ENCODE results near the gene CPT2. TPM values are rescaled to one million over a fixed set of nuclear protein-coding genes. Genes with fewer than 3 reads are reported as not detected.

CPT2 gene
- total and polyA plus RNA-seq, 2 of the 13 experiments (the other 11 are each of a cell fraction or from before 2014, with no cell fraction given), result 12.6 to 14.6 TPM

DNA sequence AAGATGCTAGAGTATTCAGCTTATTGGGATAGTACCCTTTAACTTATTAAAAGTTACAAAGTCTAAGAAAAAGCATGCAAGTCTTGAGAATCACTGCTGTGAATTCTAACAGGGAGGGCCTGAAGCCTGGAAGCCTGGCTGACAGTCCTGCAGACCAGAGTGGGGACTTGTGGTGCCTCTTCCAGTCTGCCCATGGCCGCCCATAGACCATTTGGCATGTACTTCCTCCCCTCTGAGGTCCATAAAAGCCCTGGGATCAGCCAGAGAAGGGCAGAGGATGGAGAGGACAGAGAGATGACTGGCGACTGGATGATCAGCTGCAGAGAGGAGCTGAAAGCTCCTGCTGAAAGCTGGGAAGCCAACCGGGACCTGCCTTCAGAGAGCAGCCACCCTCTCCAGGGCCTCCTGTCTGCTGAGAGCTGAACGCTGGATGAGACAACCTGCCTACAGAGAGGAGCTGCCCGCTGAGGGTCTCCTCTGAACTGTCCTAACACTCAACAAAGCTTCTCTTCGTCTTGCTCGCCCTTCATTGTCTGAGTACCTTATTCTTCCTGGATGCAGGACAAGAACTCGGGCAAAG lies 41.7 kb upstream of the CPT2 start:
- in situ Hi-C loops (cut with HindIII; ENCODE audit: extremely low pct_ligation_motif_present, low pct_unique_long_range_greater_than_20kb), result no loop called here

More for the DNA sequence above, 41.7 kb upstream of the CPT2 start:
- no peaks in the 10 kb centered on the region for H4K20me1 ChIP-seq (ENCODE audit: insufficient read depth, low read length)
- CTCF ChIA-PET (ENCODE audit: low intra/inter-chr PET ratio, low total read pairs), result no interaction called here
- POLR2A ChIA-PET, result interaction anchor here (0.8 to 2.9 kb wide), 5 partner anchors 9 to 34 kb away, joined by 3 to 17 read pairs (median 6); no protein-coding TSS in a partner anchor
- no peak for DNase-seq (ENCODE audit: low spot score)
- peak overlapping the region; percentile 42; the same call in 1 of the 2 replicates for H3K9ac ChIP-seq (ENCODE audit: insufficient read depth, low read depth, low read length)
- TF ChIP-seq, protein P1, sequence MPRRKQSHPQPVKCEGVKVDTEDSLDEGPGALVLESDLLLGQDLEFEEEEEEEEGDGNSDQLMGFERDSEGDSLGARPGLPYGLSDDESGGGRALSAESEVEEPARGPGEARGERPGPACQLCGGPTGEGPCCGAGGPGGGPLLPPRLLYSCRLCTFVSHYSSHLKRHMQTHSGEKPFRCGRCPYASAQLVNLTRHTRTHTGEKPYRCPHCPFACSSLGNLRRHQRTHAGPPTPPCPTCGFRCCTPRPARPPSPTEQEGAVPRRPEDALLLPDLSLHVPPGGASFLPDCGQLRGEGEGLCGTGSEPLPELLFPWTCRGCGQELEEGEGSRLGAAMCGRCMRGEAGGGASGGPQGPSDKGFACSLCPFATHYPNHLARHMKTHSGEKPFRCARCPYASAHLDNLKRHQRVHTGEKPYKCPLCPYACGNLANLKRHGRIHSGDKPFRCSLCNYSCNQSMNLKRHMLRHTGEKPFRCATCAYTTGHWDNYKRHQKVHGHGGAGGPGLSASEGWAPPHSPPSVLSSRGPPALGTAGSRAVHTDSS (CRISPR knock-in tag; conservative IDR thresholded peaks at IDR 0.05), result no peak
- TF ChIP-seq ZFAT (CRISPR knock-in tag; conservative IDR thresholded peaks at IDR 0.05) (no peak), ZNF501 (CRISPR knock-in tag; IDR thresholded peaks at IDR 0.05) (peak; percentile 57; the same call in 1 of the 2 replicates), ERF (CRISPR knock-in tag; IDR thresholded peaks at IDR 0.05) (peak; percentile 37; the same call in 1 of the 2 replicates), ZNF607 (CRISPR knock-in tag; IDR thresholded peaks at IDR 0.05; ENCODE audit: borderline replicate concordance) (0 out of 2 replicates have a peak, but pooled peaks have one; percentile 26), ZNF782 (CRISPR knock-in tag; IDR thresholded peaks at IDR 0.05; ENCODE audit: borderline replicate concordance) (peak; percentile 23; the same call in 1 of the 2 replicates), HNRNPLL (IDR thresholded peaks at IDR 0.05; ENCODE audit: low read depth, low read length, poor library complexity, severe bottlenecking) (no peak), KAT7 (CRISPR knock-in tag; IDR thresholded peaks at IDR 0.05; ENCODE audit: borderline replicate concordance) (0 out of 2 replicates have a peak, but pooled peaks have one; percentile 30), CENPT (CRISPR knock-in tag; IDR thresholded peaks at IDR 0.05; ENCODE audit: low read depth) (no peak), ZFP36L1 (CRISPR knock-in tag; IDR thresholded peaks at IDR 0.05) (peak; percentile 44; the same call in 1 of the 2 replicates), ZMYM4 (CRISPR knock-in tag; IDR thresholded peaks at IDR 0.05) (peak; percentile 8; the same call in 1 of the 2 replicates), PHF20 (CRISPR knock-in tag; IDR thresholded peaks at IDR 0.05) (peak; percentile 29; the same call in 1 of the 2 replicates), ZNF101 (CRISPR knock-in tag; IDR thresholded peaks at IDR 0.05; ENCODE audit: borderline replicate concordance, low read depth) (no peak), FLYWCH1 (CRISPR knock-in tag; IDR thresholded peaks at IDR 0.05) (no peak)
- TF ChIP-seq, protein P2, sequence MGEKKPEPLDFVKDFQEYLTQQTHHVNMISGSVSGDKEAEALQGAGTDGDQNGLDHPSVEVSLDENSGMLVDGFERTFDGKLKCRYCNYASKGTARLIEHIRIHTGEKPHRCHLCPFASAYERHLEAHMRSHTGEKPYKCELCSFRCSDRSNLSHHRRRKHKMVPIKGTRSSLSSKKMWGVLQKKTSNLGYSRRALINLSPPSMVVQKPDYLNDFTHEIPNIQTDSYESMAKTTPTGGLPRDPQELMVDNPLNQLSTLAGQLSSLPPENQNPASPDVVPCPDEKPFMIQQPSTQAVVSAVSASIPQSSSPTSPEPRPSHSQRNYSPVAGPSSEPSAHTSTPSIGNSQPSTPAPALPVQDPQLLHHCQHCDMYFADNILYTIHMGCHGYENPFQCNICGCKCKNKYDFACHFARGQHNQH (CRISPR knock-in tag; IDR thresholded peaks at IDR 0.05), result 0 out of 2 replicates have a peak, but pooled peaks have one; percentile 26
- TF ChIP-seq, protein P3, sequence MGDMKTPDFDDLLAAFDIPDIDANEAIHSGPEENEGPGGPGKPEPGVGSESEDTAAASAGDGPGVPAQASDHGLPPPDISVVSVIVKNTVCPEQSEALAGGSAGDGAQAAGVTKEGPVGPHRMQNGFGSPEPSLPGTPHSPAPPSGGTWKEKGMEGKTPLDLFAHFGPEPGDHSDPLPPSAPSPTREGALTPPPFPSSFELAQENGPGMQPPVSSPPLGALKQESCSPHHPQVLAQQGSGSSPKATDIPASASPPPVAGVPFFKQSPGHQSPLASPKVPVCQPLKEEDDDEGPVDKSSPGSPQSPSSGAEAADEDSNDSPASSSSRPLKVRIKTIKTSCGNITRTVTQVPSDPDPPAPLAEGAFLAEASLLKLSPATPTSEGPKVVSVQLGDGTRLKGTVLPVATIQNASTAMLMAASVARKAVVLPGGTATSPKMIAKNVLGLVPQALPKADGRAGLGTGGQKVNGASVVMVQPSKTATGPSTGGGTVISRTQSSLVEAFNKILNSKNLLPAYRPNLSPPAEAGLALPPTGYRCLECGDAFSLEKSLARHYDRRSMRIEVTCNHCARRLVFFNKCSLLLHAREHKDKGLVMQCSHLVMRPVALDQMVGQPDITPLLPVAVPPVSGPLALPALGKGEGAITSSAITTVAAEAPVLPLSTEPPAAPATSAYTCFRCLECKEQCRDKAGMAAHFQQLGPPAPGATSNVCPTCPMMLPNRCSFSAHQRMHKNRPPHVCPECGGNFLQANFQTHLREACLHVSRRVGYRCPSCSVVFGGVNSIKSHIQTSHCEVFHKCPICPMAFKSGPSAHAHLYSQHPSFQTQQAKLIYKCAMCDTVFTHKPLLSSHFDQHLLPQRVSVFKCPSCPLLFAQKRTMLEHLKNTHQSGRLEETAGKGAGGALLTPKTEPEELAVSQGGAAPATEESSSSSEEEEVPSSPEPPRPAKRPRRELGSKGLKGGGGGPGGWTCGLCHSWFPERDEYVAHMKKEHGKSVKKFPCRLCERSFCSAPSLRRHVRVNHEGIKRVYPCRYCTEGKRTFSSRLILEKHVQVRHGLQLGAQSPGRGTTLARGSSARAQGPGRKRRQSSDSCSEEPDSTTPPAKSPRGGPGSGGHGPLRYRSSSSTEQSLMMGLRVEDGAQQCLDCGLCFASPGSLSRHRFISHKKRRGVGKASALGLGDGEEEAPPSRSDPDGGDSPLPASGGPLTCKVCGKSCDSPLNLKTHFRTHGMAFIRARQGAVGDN (CRISPR knock-in tag; IDR thresholded peaks at IDR 0.05), result peak; percentile 44
- BruUV-seq (replicated peaks), result no TSS peak
- no peaks in the 10 kb centered on the region for H3K36me3 ChIP-seq (replicated peaks in 1 of 2; ENCODE audit: control insufficient read depth in 1 of 2, insufficient read depth in 2 of 2, low read length in 2 of 2)
- intact Hi-C loops (cut with micrococcal nuclease; ENCODE audit: unreplicated experiment), result no loop called here
- H3K27me3 ChIP-seq (ENCODE audit: control insufficient read depth in 1 of 2, insufficient read depth in 2 of 2, low read length in 2 of 2), result peaks cover 0 to 1% of the 10 kb centered on the region in 2 experiments; a peak in 1 of 5 replicates
- H3K27ac ChIP-seq (ENCODE audit: extremely low read length, insufficient read depth, low read length), result peak overlapping the region; percentile 41
- peak overlapping the region; percentile 69 for H3K4me2 ChIP-seq (ENCODE audit: low read depth, low read length)
- no peak for FAIRE-seq
- no peaks in the 10 kb centered on the region for H3K79me2 ChIP-seq (ENCODE audit: insufficient read depth, low read length)
- 22% methylated on average over 5 of the region's 8 CpGs for WGBS (ENCODE audit: low lambda C conversion rate)
- H3K9me3 ChIP-seq (ENCODE audit: low read length), result no peaks in the 10 kb centered on the region
- peaks cover 66% of the 10 kb centered on the region for H3K4me1 ChIP-seq (ENCODE audit: insufficient read depth, low read length)
- peak; percentile 93 for ATAC-seq
- H2AFZ ChIP-seq (ENCODE audit: low read length), result peak overlapping the region; percentile 77
- H3K4me3 ChIP-seq (replicated peaks in 1 of 3; ENCODE audit: insufficient read depth in 1 of 3, low read depth in 2 of 3, low read length in 3 of 3), result peak overlapping the region in 1 of 3 experiments; percentile 41; a peak in 3 of 6 replicates
